WI38 (cell line): ENCODE measurements around the gene PYROXD2.
"Not testable (repeated sequence)": the region's sequence is repeated elsewhere in the genome, so short reads cannot be mapped to it uniquely, and the experiment has no call there.

Source experiments
- H3K4me3 ChIP-seq: 2 replicates; pipeline ENCODE4 v1.5.1; 2011; ENCODE audit warnings: low read depth, mild to moderate bottlenecking, control low read depth, low read length
- TF ChIP-seq, protein P1 (sequence below): IDR thresholded peaks from 2 replicates; pipeline ENCODE4 v1.5.1; 2012; ENCODE audit warnings: low read depth, mild to moderate bottlenecking, control low read depth, low read length

The PYROXD2 gene

DNA sequence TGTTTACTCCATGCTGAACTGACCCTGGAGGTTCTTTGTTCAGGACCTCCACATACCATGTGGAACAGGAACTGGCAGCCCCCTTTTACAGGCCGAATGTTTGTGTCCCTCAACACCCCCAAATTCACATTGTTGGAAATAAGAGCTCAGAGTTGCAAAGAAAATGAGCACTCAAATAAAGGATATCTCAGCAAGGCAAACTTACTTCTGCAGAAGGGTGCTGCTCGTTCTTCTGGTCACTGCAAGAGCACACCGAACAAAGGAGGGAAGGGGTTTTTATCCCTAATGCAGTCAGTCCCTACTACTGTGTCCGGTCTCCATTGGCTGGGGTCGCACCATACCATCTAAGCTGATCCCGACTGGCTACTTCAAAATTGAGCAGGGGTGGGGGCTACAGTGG lies 68.1 kb downstream of the PYROXD2 start:
- no peak overlapping the region for H3K4me3 ChIP-seq

DNA sequence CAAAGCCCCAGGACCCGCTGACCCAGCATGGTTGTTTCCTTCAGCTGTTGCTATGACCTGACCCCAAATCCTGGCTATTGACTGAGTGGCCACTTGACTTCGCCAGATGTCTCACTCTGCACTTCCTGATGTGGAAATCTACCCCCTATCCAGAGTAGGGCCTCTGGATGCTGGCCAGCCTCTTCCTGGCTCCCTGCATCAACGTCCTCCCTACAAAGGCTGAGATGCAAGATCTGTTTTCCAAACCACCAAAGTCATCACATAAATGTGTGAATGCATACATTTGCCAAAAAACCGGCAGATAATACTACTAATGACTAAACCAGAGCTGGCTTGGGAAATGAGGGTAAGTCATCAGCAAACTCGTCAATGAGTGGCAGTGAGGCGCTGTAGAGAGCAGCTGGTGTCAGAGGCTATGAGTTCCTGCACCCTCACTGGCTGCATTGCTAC lies 70.4 kb downstream of the PYROXD2 start:
- TF ChIP-seq, protein P1, sequence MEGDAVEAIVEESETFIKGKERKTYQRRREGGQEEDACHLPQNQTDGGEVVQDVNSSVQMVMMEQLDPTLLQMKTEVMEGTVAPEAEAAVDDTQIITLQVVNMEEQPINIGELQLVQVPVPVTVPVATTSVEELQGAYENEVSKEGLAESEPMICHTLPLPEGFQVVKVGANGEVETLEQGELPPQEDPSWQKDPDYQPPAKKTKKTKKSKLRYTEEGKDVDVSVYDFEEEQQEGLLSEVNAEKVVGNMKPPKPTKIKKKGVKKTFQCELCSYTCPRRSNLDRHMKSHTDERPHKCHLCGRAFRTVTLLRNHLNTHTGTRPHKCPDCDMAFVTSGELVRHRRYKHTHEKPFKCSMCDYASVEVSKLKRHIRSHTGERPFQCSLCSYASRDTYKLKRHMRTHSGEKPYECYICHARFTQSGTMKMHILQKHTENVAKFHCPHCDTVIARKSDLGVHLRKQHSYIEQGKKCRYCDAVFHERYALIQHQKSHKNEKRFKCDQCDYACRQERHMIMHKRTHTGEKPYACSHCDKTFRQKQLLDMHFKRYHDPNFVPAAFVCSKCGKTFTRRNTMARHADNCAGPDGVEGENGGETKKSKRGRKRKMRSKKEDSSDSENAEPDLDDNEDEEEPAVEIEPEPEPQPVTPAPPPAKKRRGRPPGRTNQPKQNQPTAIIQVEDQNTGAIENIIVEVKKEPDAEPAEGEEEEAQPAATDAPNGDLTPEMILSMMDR: no peak
- H3K4me3 ChIP-seq: no peak overlapping the region

More for the DNA sequence above, 68.1 kb downstream of the PYROXD2 start:
- TF ChIP-seq, protein P1: no peak

- not testable (repeated sequence) for H3K4me3 ChIP-seq
These were observed 73.3 kb downstream of the PYROXD2 start for GRCh38 chr10:98341701-98342100.

- TF ChIP-seq, protein P1: no peak
- H3K4me3 ChIP-seq: no peak overlapping the region
These were observed 74.1 kb downstream of the PYROXD2 start for GRCh38 chr10:98340940-98341310.

DNA sequence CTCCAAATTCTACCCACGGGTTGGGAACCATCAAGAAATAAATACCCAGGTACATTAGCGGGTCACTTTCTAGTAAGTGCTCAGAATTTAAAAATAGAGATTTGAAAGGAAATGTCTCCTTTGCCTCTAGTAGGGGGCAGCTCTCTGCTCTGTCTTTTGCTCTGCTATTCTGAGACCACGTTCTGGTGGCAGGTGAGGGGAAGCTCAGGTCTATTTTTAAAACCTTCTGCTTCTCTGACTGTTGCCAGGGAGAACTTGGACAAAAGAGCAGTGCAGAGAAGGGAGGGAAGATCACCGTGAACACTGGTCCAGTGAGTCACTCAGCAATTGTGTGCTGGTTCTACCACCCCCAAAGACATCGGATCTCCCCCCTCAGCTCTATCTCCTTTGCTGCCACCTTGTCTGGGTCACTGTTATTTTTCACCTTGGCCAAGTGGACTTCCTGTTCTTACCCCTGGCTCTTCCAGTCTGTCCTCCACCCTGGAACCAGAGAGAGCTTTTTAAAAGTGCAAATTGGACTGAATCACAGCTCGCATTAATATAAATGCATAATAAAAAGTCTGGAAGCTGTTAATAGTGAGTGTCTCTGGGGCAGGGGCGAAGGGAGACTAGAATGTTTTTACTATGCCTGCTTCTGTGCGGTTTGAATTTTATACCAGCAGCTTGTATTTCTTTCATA lies 74.6 kb downstream of the PYROXD2 start:
- TF ChIP-seq, protein P1: no peak
- no peak overlapping the region for H3K4me3 ChIP-seq

GRCh38 chr10:98339799-98340198 lies 75.2 kb downstream of the PYROXD2 start:
- H3K4me3 ChIP-seq: no peak overlapping the region
- TF ChIP-seq, protein P1: no peak

- no peak overlapping the region for H3K4me3 ChIP-seq
- TF ChIP-seq, protein P1: no peak
These were observed 76.1 kb downstream of the PYROXD2 start for GRCh38 chr10:98338896-98339295.

- TF ChIP-seq, protein P1: no peak
- no peak overlapping the region for H3K4me3 ChIP-seq
These were observed 76.7 kb downstream of the PYROXD2 start for GRCh38 chr10:98338318-98338717.
